ENCODE results near the gene METTL13.

- TF ChIP-seq POLR2AphosphoS5 (IDR thresholded peaks at IDR 0.05) (no peak), CTCF (IDR thresholded peaks at IDR 0.05; ENCODE audit: poor library complexity, severe bottlenecking) (no peak), EZH2 (IDR thresholded peaks at IDR 0.05; ENCODE audit: borderline replicate concordance, insufficient read depth, low read length, poor library complexity, severe bottlenecking) (no peak), RAD21 (conservative IDR thresholded peaks at IDR 0.05) (no peak), REST (IDR thresholded peaks at IDR 0.05; ENCODE audit: borderline replicate concordance) (no peak), SMC3 (conservative IDR thresholded peaks at IDR 0.05; ENCODE audit: poor library complexity) (no peak), EP300 (conservative IDR thresholded peaks at IDR 0.05; ENCODE audit: poor library complexity, severe bottlenecking) (no peak), TAF1 (IDR thresholded peaks at IDR 0.05; ENCODE audit: low read depth) (no peak)
These were observed 64.5 kb downstream of the METTL13 start for GRCh38 chr1:171845998-171846397.

Data from neural cell (in vitro differentiated cells).